ENCODE measurements around the gene UNC45A.
"Not testable (repeated sequence)": the region's sequence is repeated elsewhere in the genome, so short reads cannot be mapped to it uniquely, and the experiment has no call there.

The UNC45A gene

GRCh38 chr15:90934949-90935751 is at the start of gene UNC45A:
Gene UNC45A, plus strand, starts transcription at chr15:90935285. Its CDS starts 40 bp downstream, at chr15:90935325.
- peak; percentile 93 for DNase-seq

GRCh38 chr15:90885432-90886290 is 49.4 kb upstream of the UNC45A start:
- DNase-seq, result peak; percentile 69

- no peak for DNase-seq
These were observed 48.8 kb upstream of the UNC45A start for GRCh38 chr15:90886291-90886614.

GRCh38 chr15:90887037-90887481 is 48.0 kb upstream of the UNC45A start:
- no peak for DNase-seq

GRCh38 chr15:90889313-90889730 is 45.8 kb upstream of the UNC45A start:
- DNase-seq, result no peak

- no peak for DNase-seq
These were observed 45.2 kb upstream of the UNC45A start for GRCh38 chr15:90889736-90890456.

- DNase-seq, result no peak
These were observed 44.2 kb upstream of the UNC45A start for GRCh38 chr15:90890839-90891238.

- no peak for DNase-seq
These were observed 43.6 kb upstream of the UNC45A start for GRCh38 chr15:90891346-90891949.

GRCh38 chr15:90892023-90892422 is 43.1 kb upstream of the UNC45A start:
- no peak for DNase-seq

- DNase-seq, result no peak
These were observed 42.4 kb upstream of the UNC45A start for GRCh38 chr15:90892498-90893174.

GRCh38 chr15:90893175-90894090 is 41.7 kb upstream of the UNC45A start:
- no peak for DNase-seq

- DNase-seq, result no peak
These were observed 39.4 kb upstream of the UNC45A start for GRCh38 chr15:90895571-90896117.

GRCh38 chr15:90897131-90897655 is 37.9 kb upstream of the UNC45A start:
- not testable (repeated sequence) for DNase-seq

GRCh38 chr15:90901175-90902039 is 33.7 kb upstream of the UNC45A start:
- DNase-seq, result no peak

GRCh38 chr15:90902040-90902839 is 32.8 kb upstream of the UNC45A start:
- DNase-seq, result peak; percentile 51

- peak; percentile 59 for DNase-seq
These were observed 32.0 kb upstream of the UNC45A start, which contains the start of gene MAN2A2 for GRCh38 chr15:90902840-90903732. Gene MAN2A2, plus strand, starts transcription at chr15:90903302. Its CDS starts 906 bp downstream, at chr15:90904208.

All from activated CD4-positive, alpha-beta T cell treated with anti-CD3 and anti-CD28 coated beads for 1 hour (primary cell).